ENCODE data around the gene HNRNPUL2. TPM values are rescaled to one million over a fixed set of nuclear protein-coding genes. Genes with fewer than 3 reads are reported as not detected.

Gene HNRNPUL2
- total and polyA plus RNA-seq, 2 donors, result 25.9 to 50.4 TPM

DNA sequence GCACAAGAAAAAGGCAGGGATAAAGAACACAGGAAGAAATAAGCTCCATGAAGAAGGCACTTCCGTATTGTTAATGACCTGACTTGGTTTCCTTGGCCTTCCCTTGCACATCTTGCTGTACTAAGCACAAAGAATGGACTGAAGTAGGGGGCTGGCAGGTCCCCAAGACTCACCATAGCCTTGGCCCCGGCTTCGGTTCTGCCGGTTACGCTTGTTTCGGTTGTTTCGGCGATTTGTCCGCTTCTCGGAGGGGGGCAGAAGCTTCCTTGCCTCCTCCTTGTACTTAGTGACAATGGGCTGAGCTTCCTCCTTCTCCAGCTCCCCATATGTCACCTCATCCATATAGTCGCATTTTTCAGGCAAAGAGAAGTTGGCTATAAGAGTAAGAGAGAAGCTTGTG lies 10.4 kb downstream of the HNRNPUL2 start:
- WGBS, result 95% methylated on average over 11 of the region's 11 CpGs
- Histone ChIP-seq H3K4me1 (ENCODE audit: insufficient read depth) (no peaks in the 10 kb centered on the region), H3K36me3 (ENCODE audit: insufficient read depth) (peaks cover 22% of the 10 kb centered on the region), H3K4me3 (ENCODE audit: low read depth, low read length) (no peak overlapping the region), H3K27ac (ENCODE audit: low read depth) (no peak overlapping the region)
- DNase-seq (ENCODE audit: extremely low spot score), result no peak

DNA sequence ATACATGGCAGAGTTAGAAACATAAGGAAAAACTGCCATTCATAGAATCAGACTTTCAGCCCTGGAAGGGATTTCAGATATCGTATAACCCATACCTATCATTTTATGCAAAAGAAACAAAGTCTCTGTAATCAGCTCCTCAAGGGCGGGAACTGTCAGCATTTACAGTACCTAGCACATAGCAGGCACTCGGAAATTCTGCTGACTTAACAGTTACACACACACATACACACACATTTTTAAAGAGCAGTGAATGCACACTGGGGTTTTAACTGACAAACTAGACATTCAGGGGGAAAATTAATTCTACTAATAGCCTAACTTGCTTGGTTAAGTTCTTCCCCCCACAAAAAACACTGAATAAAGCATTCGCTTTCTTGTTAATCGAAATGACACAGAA lies 11.1 kb downstream of the HNRNPUL2 start:
- 89% methylated on average over 5 of the region's 5 CpGs for WGBS
- no peaks in the 10 kb centered on the region for H3K4me1 ChIP-seq (ENCODE audit: insufficient read depth)
- DNase-seq (ENCODE audit: extremely low spot score), result no peak
- no peak overlapping the region for H3K4me3 ChIP-seq (ENCODE audit: low read depth, low read length)
- no peak overlapping the region for H3K27ac ChIP-seq (ENCODE audit: low read depth)
- H3K36me3 ChIP-seq (ENCODE audit: insufficient read depth), result peaks cover 22% of the 10 kb centered on the region

DNA sequence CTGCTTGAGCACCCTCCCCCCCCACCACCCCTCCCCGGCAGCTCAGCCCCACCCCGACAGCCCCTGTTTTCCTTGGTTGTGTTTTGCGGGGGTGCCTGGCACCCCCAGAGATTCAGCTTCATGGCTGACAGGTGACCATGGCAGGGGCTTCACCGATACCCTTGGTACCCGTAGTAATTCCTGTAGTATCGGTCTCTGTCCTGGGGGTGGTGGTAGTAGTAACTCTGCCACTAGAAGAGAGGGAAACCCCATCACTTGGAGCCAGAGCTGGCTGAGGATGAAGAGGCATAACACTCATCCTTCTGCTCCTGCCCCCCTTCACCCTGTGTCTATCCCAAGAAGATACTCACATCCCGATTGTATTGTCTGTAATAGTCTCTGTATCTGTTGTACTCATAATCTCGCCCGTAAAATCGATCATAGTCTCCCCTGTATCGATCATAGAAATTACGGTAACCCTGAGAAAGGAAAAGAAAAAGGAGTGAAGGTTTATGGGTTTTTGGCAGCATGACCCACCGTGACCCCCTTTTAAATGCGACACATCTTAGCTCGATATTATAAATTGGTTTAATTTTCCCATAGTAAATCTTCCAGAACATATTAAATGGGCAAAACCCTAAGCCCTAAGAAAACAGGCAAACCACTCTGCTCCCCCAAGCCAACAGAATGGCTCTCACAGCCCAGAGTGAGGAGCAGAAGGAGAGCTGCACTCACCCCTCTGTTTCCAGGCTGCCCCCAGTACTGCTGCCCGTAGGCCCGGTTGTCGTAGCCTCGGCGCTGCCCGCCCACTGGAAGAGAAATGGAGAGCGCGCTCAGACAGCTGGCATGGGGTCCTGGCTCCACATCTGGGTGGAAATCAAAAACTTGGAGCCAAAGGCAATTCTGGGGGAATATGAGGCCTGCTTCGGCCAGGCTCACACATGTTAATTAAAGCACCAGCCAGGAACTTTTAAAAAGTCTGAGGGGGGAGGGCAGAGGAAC lies 11.8 kb downstream of the HNRNPUL2 start:
- DNase-seq (ENCODE audit: extremely low spot score), result no peak
- peaks cover 17% of the 10 kb centered on the region for H3K36me3 ChIP-seq (ENCODE audit: insufficient read depth)
- WGBS, result 90% methylated on average over 24 of the region's 24 CpGs
- no peak overlapping the region for H3K27ac ChIP-seq (ENCODE audit: low read depth)
- H3K4me3 ChIP-seq (ENCODE audit: low read depth, low read length), result no peak overlapping the region
- H3K4me1 ChIP-seq (ENCODE audit: insufficient read depth), result no peaks in the 10 kb centered on the region

DNA sequence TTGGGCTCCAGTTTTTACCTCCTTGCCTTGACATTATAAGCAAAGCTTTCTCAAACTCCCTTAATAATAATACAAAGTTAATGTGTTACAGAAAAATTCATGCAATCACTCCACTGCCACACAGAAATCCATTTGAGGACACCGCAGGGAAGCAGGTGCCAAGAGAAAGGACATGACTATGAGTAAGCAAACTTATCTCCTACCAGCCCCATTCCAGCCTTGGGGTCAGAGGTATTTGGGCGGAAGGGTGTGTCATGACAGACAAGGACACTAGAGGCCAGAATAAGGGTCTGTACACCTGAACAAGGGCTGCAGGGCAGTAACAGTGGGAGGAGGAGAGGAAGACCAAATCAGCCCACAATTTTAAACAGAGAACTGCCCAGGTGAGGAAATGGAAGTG lies 13.9 kb downstream of the HNRNPUL2 start:
- Histone ChIP-seq H3K36me3 (ENCODE audit: insufficient read depth) (peaks cover 10% of the 10 kb centered on the region), H3K4me1 (ENCODE audit: insufficient read depth) (no peaks in the 10 kb centered on the region), H3K4me3 (ENCODE audit: low read depth, low read length) (no peak overlapping the region), H3K27ac (ENCODE audit: low read depth) (no peak overlapping the region)
- no peak for DNase-seq (ENCODE audit: extremely low spot score)
- WGBS, result 88% methylated on average over 2 of the region's 2 CpGs

DNA sequence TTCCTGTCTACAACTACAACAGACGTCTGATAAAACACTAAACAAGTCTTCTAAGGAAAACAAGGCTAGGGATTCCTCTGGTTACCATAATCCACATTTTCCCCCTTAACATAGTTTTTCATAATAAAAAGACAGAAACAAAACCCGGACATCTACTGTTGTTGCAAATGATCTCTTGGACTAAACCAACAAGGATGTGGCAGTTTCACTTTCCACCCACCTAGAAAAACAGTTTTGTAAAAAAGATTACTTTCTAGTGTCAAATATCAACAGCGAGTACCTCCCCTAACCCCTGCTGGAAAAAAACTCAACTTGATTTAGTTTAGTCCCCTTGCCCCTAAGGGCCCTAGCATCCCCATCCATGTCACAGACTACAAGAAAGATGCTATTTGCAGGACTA lies 14.4 kb downstream of the HNRNPUL2 start:
- DNase-seq (ENCODE audit: extremely low spot score), result no peak
- peaks cover 9% of the 10 kb centered on the region for H3K36me3 ChIP-seq (ENCODE audit: insufficient read depth)
- 59% methylated on average over 3 of the region's 3 CpGs for WGBS
- no peaks in the 10 kb centered on the region for H3K4me1 ChIP-seq (ENCODE audit: insufficient read depth)
- H3K27ac ChIP-seq (ENCODE audit: low read depth), result no peak overlapping the region
- no peak overlapping the region for H3K4me3 ChIP-seq (ENCODE audit: low read depth, low read length)

DNA sequence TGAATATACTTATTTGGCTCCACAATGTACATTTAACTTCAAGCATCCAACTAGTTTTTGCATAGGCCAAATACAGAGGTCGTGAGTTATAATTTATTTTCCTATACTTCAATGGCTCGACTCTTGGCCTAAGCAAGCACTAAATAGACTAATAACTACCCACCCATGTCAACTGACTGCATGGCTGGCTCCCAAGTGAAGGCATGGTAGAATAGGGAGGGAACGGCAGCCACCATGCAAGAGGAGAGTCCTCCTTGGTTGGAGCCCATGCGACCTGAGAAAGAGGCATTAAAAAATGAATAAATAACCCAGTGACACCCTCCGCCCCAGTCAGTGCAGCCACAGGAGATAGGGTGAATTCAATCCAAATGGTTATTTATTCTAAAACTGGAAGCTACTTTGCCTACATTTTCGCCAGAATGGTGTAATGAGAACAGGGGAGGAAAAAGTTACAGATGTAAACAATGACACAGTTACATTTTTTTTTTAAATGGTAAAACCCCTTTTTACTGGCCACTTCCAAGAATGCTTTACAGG lies 14.9 kb downstream of the HNRNPUL2 start:
- 72% methylated on average over 6 of the region's 6 CpGs for WGBS
- no peak overlapping the region for H3K27ac ChIP-seq (ENCODE audit: low read depth)
- no peaks in the 10 kb centered on the region for H3K4me1 ChIP-seq (ENCODE audit: insufficient read depth)
- peaks cover 7% of the 10 kb centered on the region for H3K36me3 ChIP-seq (ENCODE audit: insufficient read depth)
- no peak for DNase-seq (ENCODE audit: extremely low spot score)
- no peak overlapping the region for H3K4me3 ChIP-seq (ENCODE audit: low read depth, low read length)

DNA sequence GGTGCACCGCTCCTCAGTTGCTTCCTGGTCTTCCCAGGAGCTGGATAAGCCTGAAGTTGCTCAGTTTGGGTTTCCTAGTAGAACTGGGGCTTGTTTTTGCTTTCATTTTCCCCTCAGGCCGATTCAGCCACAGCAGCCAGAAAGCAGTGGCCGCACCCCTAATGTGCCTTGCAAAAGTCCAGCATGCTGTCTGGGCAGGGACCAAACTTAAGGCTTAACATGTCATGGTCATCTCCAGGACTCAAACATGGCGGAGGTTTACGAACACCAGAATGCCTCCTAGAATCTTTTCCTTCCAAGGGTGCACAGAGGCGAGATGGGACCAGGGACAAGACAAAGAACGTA lies 17.3 kb downstream of the HNRNPUL2 start:
- Histone ChIP-seq H3K4me3 (ENCODE audit: low read depth, low read length) (peak overlapping the region; percentile 34), H3K36me3 (ENCODE audit: insufficient read depth) (no peaks in the 10 kb centered on the region), H3K4me1 (ENCODE audit: insufficient read depth) (no peaks in the 10 kb centered on the region), H3K27ac (ENCODE audit: low read depth) (peak overlapping the region; percentile 89)
- WGBS, result 41% methylated on average over 7 of the region's 7 CpGs
- DNase-seq (ENCODE audit: extremely low spot score), result no peak

DNA sequence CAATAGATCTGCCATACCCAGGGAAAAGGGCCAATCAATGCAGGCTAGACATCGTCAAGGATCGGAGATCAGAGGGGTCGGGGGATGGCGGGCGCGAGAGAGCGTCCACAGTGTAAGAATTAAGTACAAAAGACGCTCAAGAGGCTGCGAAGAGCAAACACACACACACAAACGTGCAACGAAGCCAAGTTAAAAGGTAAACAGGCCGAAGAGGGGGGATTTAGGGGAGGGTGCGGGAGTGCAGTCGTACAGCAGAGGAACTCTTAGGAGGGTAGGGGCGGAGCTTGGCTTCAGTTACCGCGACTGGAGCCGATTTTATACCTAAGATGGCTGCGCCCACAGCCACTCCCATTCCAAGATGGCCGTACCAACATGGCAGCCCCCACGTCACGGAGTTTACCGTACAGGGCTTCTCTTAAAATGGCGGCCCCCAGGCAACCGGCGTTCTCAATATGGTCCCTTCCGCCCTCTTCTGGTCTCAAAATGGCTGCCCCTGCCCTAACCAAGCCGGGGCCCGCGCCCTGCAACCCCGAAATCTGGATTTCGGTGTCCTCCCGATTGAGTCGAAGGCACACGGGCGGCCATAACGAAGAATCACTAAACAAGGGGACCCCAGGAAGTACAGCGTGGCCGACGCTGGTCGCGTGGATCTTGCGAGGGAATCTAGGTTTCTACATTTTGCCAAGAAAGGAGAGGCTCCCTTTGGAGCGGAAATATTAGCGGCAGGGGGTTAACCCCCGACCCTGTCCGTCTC lies 17.8 kb downstream of the HNRNPUL2 start:
- Histone ChIP-seq H3K4me3 (ENCODE audit: low read depth, low read length) (peak overlapping the region; percentile 40), H3K36me3 (ENCODE audit: insufficient read depth) (no peaks in the 10 kb centered on the region), H3K27ac (ENCODE audit: low read depth) (peak overlapping the region; percentile 89), H3K4me1 (ENCODE audit: insufficient read depth) (no peaks in the 10 kb centered on the region)
- WGBS, result 1% methylated on average over 47 of the region's 47 CpGs
- peak; percentile 97 for DNase-seq (ENCODE audit: extremely low spot score)

DNA sequence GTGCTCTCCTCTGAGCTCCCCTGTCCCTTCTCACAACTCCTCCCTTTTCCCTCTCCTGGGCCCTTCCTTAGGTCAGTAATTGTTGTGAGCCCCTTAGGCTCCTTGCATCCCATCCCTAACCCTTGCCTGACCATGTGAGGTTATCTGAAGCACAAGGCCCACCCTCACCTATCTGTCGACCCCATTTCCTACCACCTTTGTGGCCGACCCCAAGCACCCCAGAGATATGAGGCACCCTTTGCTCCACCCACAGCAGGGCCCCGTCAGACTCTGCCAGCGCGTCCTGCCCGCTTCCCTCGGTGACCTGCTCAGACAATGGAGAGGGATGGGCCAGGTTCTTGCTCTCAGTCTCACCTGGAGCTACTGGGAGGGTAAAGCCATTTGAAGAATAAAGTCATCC lies 18.5 kb downstream of the HNRNPUL2 start:
- Histone ChIP-seq H3K4me1 (ENCODE audit: insufficient read depth) (no peaks in the 10 kb centered on the region), H3K27ac (ENCODE audit: low read depth) (peak overlapping the region; percentile 82), H3K4me3 (ENCODE audit: low read depth, low read length) (peak overlapping the region; percentile 40), H3K36me3 (ENCODE audit: insufficient read depth) (no peaks in the 10 kb centered on the region)
- 6% methylated on average over 7 of the region's 7 CpGs for WGBS
- DNase-seq (ENCODE audit: extremely low spot score), result no peak

DNA sequence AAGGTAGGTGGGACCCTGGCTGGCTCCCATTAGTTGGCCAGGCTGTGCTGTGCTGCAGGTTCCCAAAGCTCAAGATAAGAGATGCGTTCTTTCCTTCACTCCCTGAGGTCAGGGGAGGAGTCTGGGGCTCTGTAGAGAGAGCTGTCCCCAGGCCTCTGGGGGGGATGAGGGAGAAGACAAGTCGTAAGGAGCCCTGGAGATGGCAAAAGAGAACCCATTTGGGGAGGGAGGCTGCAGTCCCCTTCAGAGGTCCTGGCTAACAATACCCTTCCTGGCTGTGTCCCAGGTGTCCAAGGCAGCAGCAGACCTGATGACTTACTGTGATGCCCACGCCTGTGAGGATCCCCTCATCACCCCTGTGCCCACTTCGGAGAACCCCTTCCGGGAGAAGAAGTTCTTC lies 18.9 kb downstream of the HNRNPUL2 start:
- no peaks in the 10 kb centered on the region for H3K36me3 ChIP-seq (ENCODE audit: insufficient read depth)
- H3K4me3 ChIP-seq (ENCODE audit: low read depth, low read length), result peak overlapping the region; percentile 40
- 73% methylated on average over 5 of the region's 5 CpGs for WGBS
- no peaks in the 10 kb centered on the region for H3K4me1 ChIP-seq (ENCODE audit: insufficient read depth)
- DNase-seq (ENCODE audit: extremely low spot score), result no peak
- peak overlapping the region; percentile 82 for H3K27ac ChIP-seq (ENCODE audit: low read depth)

DNA sequence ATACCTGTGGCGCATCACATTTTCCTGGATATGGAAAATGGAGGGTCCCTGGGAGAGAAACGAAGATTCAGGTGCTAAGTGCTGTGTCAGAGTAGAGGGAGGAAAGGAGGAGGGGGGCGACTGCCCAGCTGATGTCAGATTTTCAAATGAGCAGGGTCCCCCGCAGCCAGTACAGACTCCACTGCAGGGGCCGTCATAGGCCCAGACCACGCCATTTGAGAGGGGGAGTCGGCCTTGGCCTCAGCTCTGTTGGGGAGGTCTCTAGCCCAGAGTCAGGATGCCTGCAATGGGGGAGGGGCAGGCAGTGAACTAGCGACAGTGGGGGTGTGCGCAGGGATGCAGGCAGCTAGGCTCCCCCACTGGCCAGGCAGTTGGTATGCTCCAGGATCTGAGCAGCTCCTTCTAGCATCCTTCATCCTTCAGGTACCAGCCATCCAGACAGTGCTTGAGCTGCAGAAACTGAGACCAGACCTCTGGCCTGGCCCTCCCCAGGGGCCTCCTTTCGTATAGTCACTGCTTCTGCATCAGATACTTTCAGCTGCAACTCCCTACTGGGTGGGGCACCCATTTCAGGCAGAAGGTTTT lies 19.9 kb downstream of the HNRNPUL2 start, which contains the start of the genes BSCL2 and GNG3:
BSCL2 (minus strand) TSS at position 148 of the 585 bp plus-strand sequence. CDS start 229 bp downstream, outside the sequence.
GNG3 (plus strand) TSS at position 400 of the 585 bp plus-strand sequence. CDS start 620 bp downstream, outside the sequence.
- H3K4me1 ChIP-seq (ENCODE audit: insufficient read depth), result no peaks in the 10 kb centered on the region
- no peaks in the 10 kb centered on the region for H3K36me3 ChIP-seq (ENCODE audit: insufficient read depth)
- peak within 1 kb of the TSS; percentile 69 for H3K4me3 ChIP-seq (ENCODE audit: low read depth, low read length)
- DNase-seq (ENCODE audit: extremely low spot score), result peak; percentile 43
- WGBS, result 74% methylated on average over 10 of the region's 10 CpGs
- H3K27ac ChIP-seq (ENCODE audit: low read depth), result no peak within 1 kb of the TSS

DNA sequence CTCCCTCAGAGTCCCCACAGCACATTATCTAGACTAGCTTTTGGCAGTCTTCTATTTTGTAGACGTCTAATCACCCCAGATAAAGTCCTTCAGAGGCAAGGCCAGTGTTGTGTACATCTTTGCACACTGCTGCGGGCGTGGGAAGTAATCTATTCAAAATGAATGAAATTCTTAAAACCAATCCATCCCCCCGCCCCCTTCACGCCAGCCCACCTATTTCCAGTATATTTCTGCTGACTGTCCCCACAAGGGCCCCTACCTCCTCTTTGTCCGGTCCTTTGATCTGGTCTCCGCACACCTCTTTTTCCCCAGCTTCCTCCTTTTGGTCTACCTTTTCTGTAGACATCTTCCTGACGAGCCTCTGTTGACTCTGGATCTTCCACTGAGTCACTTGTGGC lies 20.4 kb downstream of the HNRNPUL2 start:
- 73% methylated on average over 8 of the region's 8 CpGs for WGBS
- H3K27ac ChIP-seq (ENCODE audit: low read depth), result no peak overlapping the region
- no peaks in the 10 kb centered on the region for H3K36me3 ChIP-seq (ENCODE audit: insufficient read depth)
- DNase-seq (ENCODE audit: extremely low spot score), result no peak
- H3K4me3 ChIP-seq (ENCODE audit: low read depth, low read length), result peak overlapping the region; percentile 69
- no peaks in the 10 kb centered on the region for H3K4me1 ChIP-seq (ENCODE audit: insufficient read depth)

All from urinary bladder (tissue), 4 donors.